ENCODE results near the gene MUC6. TPM values are rescaled to one million over a fixed set of nuclear protein-coding genes. Genes with fewer than 3 reads are reported as not detected.

MUC6 gene
- total and polyA plus RNA-seq, 10 of the 15 experiments (the other 5 are each of a cell fraction or from before 2014, with no cell fraction given) = 0.03 TPM; not detected in 8

GRCh38 chr11:985848-986247, 50.7 kb downstream of the MUC6 start (continued):
- no peak for TF ChIP-seq TCF12 (IDR thresholded peaks at IDR 0.05; ENCODE audit: low read depth, low read length)
- TF ChIP-seq CTCF (IDR thresholded peaks at IDR 0.05 in 2 of 3, conservative IDR thresholded peaks at IDR 0.05 in 1 of 3; ENCODE audit: control insufficient read depth in 2 of 3, extremely low read depth in 1 of 3, insufficient read depth in 1 of 3, low read depth in 3 of 3, low read length in 3 of 3) = no peak
- no peak for TF ChIP-seq DPF2 (IDR thresholded peaks at IDR 0.05)
- no peak for TF ChIP-seq PRDM15 (CRISPR knock-in tag; IDR thresholded peaks at IDR 0.05)
- no peak for TF ChIP-seq EGR1 (IDR thresholded peaks at IDR 0.05; ENCODE audit: borderline replicate concordance in 1 of 2, low read depth in 2 of 2, low read length in 2 of 2)
- no peak for TF ChIP-seq POLR2AphosphoS2 (IDR thresholded peaks at IDR 0.05; ENCODE audit: low read depth, low read length)
- no peak for TF ChIP-seq MLLT1 (IDR thresholded peaks at IDR 0.05)
- TF ChIP-seq BMI1 (IDR thresholded peaks at IDR 0.05; ENCODE audit: borderline replicate concordance) = no peak
